H1 (cell line): Measurements from ENCODE around the gene HJURP. TPM values are rescaled to one million over a fixed set of nuclear protein-coding genes. Genes with fewer than 3 reads are reported as not detected.

Source experiments
- CTCF ChIA-PET: fragments of 300-600 bp; sonication (Branson Sonifier 250); formaldehyde crosslinking; loops from one replicate; lab custom pipeline; 2021; ENCODE audit not compliant: partially characterized antibody; lab: Charles Lee
- POLR2A ChIA-PET: fragments of 300-600 bp; sonication (Branson Sonifier 250); formaldehyde crosslinking; loops from one replicate; lab custom pipeline; 2021; ENCODE audit warnings: inconsistent platforms; ENCODE audit not compliant: partially characterized antibody; lab: Charles Lee
- DNase-seq, 2 experiments: peaks; one replicate each; pipeline versions ENCODE4 v3.0.0 to v3.0.0-alpha.2; 2010 to 2022; ENCODE audit warnings: low spot score in 2 of 2, low read depth in 1 of 2, mixed read lengths in 1 of 2
- FAIRE-seq: peaks from 2 replicates; lab custom pipeline; 2011; peaks lifted over from hg19 to GRCh38; lab: Jason Lieb, UNC
- H2AFZ ChIP-seq: 2 replicates; pipeline ENCODE4 v1.8.1; 2012; ENCODE audit warnings: low read length, inconsistent platforms
- H2AK5ac ChIP-seq: 2 replicates; pipeline ENCODE4 v1.6.1; 2013; ENCODE audit warnings: low read depth, low read length
- H2BK120ac ChIP-seq: replicated peaks from 2 replicates; pipeline ENCODE3; 2013; ENCODE audit warnings: low read depth, low read length, inconsistent platforms
- H2BK12ac ChIP-seq: 2 replicates; pipeline ENCODE4 v1.6.1; 2013; ENCODE audit warnings: low read depth, low read length
- H2BK15ac ChIP-seq: 2 replicates; pipeline ENCODE4 v1.6.1; 2013; ENCODE audit warnings: low read length
- H2BK20ac ChIP-seq: 2 replicates; pipeline ENCODE4 v1.6.1; 2013; ENCODE audit warnings: low read length
- H2BK5ac ChIP-seq: 2 replicates; pipeline ENCODE4 v1.6.1; 2013; ENCODE audit warnings: low read depth, low read length
- H3K14ac ChIP-seq: 2 replicates; pipeline ENCODE4 v1.6.1; 2013; ENCODE audit warnings: inconsistent platforms; ENCODE audit not compliant: insufficient read length
- H3K18ac ChIP-seq: 2 replicates; pipeline ENCODE4 v1.6.1; 2013; ENCODE audit warnings: low read length; ENCODE audit errors: extremely low read depth
- H3K23ac ChIP-seq: 2 replicates; pipeline ENCODE4 v1.6.1; 2013; ENCODE audit warnings: inconsistent platforms; ENCODE audit not compliant: insufficient read length
- H3K23me2 ChIP-seq: 2 replicates; pipeline ENCODE4 v1.6.1; 2013; ENCODE audit warnings: low read depth, low read length
- H3K27ac ChIP-seq: 2 replicates; pipeline ENCODE4 v1.6.1; 2011; ENCODE audit warnings: low read depth, low read length, inconsistent platforms
- H3K27me3 ChIP-seq, 4 experiments: replicated peaks in 1 of 4; 1 replicate in 1 of 4; 2 replicates in 3 of 4; pipeline versions ENCODE4 v1.6.1 to v1.8.1; 2011 to 2013; ENCODE audit warnings: low read length in 3 of 4, mild to moderate bottlenecking in 3 of 4, inconsistent platforms in 2 of 4, mixed read lengths in 2 of 4, moderate library complexity in 1 of 4; ENCODE audit not compliant: control insufficient read depth in 3 of 4, insufficient read depth in 3 of 4; ENCODE audit errors: extremely low read depth in 1 of 4
- H3K36me3 ChIP-seq, 4 experiments: 2 replicates each; pipeline versions ENCODE4 v1.6.1 to v1.8.1; 2011 to 2013; ENCODE audit warnings: mild to moderate bottlenecking in 4 of 4, low read length in 3 of 4, moderate library complexity in 2 of 4, control low read depth in 1 of 4, inconsistent platforms in 1 of 4; ENCODE audit not compliant: insufficient read depth in 4 of 4, control insufficient read depth in 2 of 4
- H3K4ac ChIP-seq: replicated peaks from 2 replicates; pipeline ENCODE3; 2013; ENCODE audit warnings: low read length, low read depth, mixed read lengths, inconsistent platforms; ENCODE audit not compliant: insufficient read length
- H3K4me1 ChIP-seq, 4 experiments: replicated peaks in 1 of 4; 1 replicate in 1 of 4; 2 replicates in 3 of 4; pipeline versions ENCODE4 v1.6.1 to v1.8.1; 2011 to 2013; ENCODE audit warnings: low read length in 3 of 4, inconsistent platforms in 2 of 4, mixed read lengths in 1 of 4; ENCODE audit not compliant: insufficient read depth in 4 of 4, control insufficient read depth in 3 of 4
- H3K4me2 ChIP-seq, 2 experiments: 2 replicates each; pipeline versions ENCODE4 v1.6.1 to v1.8.1; 2011 to 2013; ENCODE audit warnings: low read depth in 2 of 2, low read length in 2 of 2, control low read depth in 1 of 2, inconsistent platforms in 1 of 2, mild to moderate bottlenecking in 1 of 2; ENCODE audit not compliant: insufficient read depth in 1 of 2
- H3K4me3 ChIP-seq, 4 experiments: fragments of 200-600, 300-600 bp in 1 of 4; sonication (generic), shearing (Covaris generic), sonication (Bioruptor Twin) in 1 of 4; 2 replicates each; pipeline versions ENCODE4 v1.5.1 to v1.8.1; 2011 to 2016; ENCODE audit warnings: low read length in 4 of 4, low read depth in 3 of 4, control low read depth in 2 of 4, inconsistent platforms in 2 of 4, mild to moderate bottlenecking in 2 of 4, mixed read lengths in 1 of 4, moderate library complexity in 1 of 4; ENCODE audit not compliant: insufficient read depth in 2 of 4; ENCODE audit errors: extremely low read depth in 1 of 4
- H3K56ac ChIP-seq: replicated peaks from 2 replicates; pipeline ENCODE3; 2013; ENCODE audit warnings: low read depth, mild to moderate bottlenecking, mixed read lengths, low read length, inconsistent platforms; ENCODE audit not compliant: insufficient read length
- H3K79me1 ChIP-seq: 2 replicates; pipeline ENCODE4 v1.6.1; 2013; ENCODE audit warnings: low read depth, low read length, control low read depth
- H3K79me2 ChIP-seq, 2 experiments: 2 replicates each; pipeline versions ENCODE4 v1.6.1 to v1.8.1; 2012 to 2013; ENCODE audit warnings: low read length in 2 of 2, mild to moderate bottlenecking in 2 of 2, inconsistent platforms in 1 of 2; ENCODE audit not compliant: insufficient read depth in 2 of 2, control insufficient read depth in 1 of 2
- H3K9ac ChIP-seq, 4 experiments: replicated peaks in 1 of 4; 1 replicate in 1 of 4; 2 replicates in 3 of 4; pipeline versions ENCODE4 v1.6.1 to v1.8.1; 2011 to 2013; ENCODE audit warnings: low read depth in 3 of 4, low read length in 3 of 4, control low read depth in 2 of 4, mild to moderate bottlenecking in 2 of 4, moderate library complexity in 2 of 4, inconsistent platforms in 1 of 4; ENCODE audit errors: extremely low read depth in 1 of 4
- H3K9me3 ChIP-seq, 2 experiments: 2 replicates each; pipeline versions ENCODE4 v1.6.1 to v1.8.1; 2012 to 2013; ENCODE audit warnings: mild to moderate bottlenecking in 2 of 2, moderate library complexity in 2 of 2, control low read depth in 1 of 2, inconsistent platforms in 1 of 2, low read depth in 1 of 2, low read length in 1 of 2, mixed read lengths in 1 of 2; ENCODE audit not compliant: insufficient read depth in 2 of 2
- H4K20me1 ChIP-seq, 2 experiments: replicated peaks in 1 of 2; 2 replicates each; pipeline versions ENCODE3 to v1.8.1; 2011 to 2013; ENCODE audit warnings: inconsistent platforms in 2 of 2, low read length in 2 of 2, mild to moderate bottlenecking in 1 of 2; ENCODE audit not compliant: insufficient read depth in 2 of 2, control insufficient read depth in 1 of 2
- H4K5ac ChIP-seq: 2 replicates; pipeline ENCODE4 v1.6.1; 2013; ENCODE audit warnings: low read length, low read depth, mixed read lengths, inconsistent platforms; ENCODE audit not compliant: insufficient read length
- H4K8ac ChIP-seq: 2 replicates; pipeline ENCODE4 v1.8.0; 2013; ENCODE audit warnings: mild to moderate bottlenecking, moderate library complexity, low read length, inconsistent platforms; ENCODE audit not compliant: insufficient read depth; ENCODE audit errors: extremely low read depth
- H4K91ac ChIP-seq: replicated peaks from 2 replicates; pipeline ENCODE3; 2013; ENCODE audit warnings: low read length, mixed read lengths, inconsistent platforms; ENCODE audit not compliant: insufficient read length
- BRCA1 ChIP-seq: IDR thresholded peaks from 2 replicates; pipeline ENCODE4 v1.6.1; 2012; ENCODE audit warnings: low read depth, low read length, improper control_type of control experiment
- CHD2 ChIP-seq: IDR thresholded peaks from 2 replicates; pipeline ENCODE4 v1.6.1; 2012; ENCODE audit warnings: low read length, improper control_type of control experiment
- KDM4A ChIP-seq: IDR thresholded peaks from one replicate; pipeline ENCODE4 v1.7.1; 2012; ENCODE audit warnings: low read depth, mild to moderate bottlenecking, moderate library complexity, low read length, inconsistent platforms; ENCODE audit not compliant: severe bottlenecking
- POLR2A ChIP-seq, 2 experiments: IDR thresholded peaks; 1 replicate in 1 of 2; 2 replicates in 1 of 2; pipeline ENCODE4 v1.6.1; 2011; ENCODE audit warnings: low read depth in 2 of 2, low read length in 2 of 2, mild to moderate bottlenecking in 2 of 2; ENCODE audit errors: control extremely low read depth in 1 of 2
- TEAD4 ChIP-seq: IDR thresholded peaks from 2 replicates; pipeline ENCODE4 v1.6.1; 2012; ENCODE audit warnings: low read depth, low read length, inconsistent platforms, mixed read lengths
- WGBS, 2 experiments: shearing (Covaris generic) in 1 of 2; methylation state at CpG; one replicate each; pipeline versions ENCODE4 v1.1.6 to v1.1.7; 2013 to 2015; ENCODE audit warnings: low lambda C conversion rate in 2 of 2, mixed read lengths in 2 of 2, inconsistent platforms in 1 of 2, low coverage in 1 of 2, missing lambda C conversion rate in 1 of 2; ENCODE audit not compliant: insufficient replicate concordance in 2 of 2, insufficient coverage in 1 of 2, insufficient read length in 1 of 2; ENCODE audit errors: extremely low coverage in 1 of 2, missing lambda C conversion rate in 1 of 2; 5-methylcytosine and 5-hydroxymethylcytosine counted together
- polyA plus RNA-seq, 7 experiments: library from polyadenylated mRNA; depleted of rRNA in 3 of 7; stranded (reverse) in 5 of 7; unstranded in 2 of 7; fragments of >200 nt in 5 of 7; fragments of 200-250 nt in 2 of 7; gene quantifications; 1 replicate in 5 of 7; 2 replicates in 1 of 7; 4 replicates in 1 of 7; pipeline versions ENCODE4 v1.2.1 to v1.2.3, GENCODE V29; 2011 to 2013; ENCODE audit warnings: missing spikeins in 2 of 7, mixed read lengths in 2 of 7
- total RNA-seq: library from RNA; stranded (reverse); fragmentation: NEBNext Ultra II Directional; extraction: Animal tissue kit (Norgen Biotek cat#: 25700); gene quantifications from 2 replicates; pipeline ENCODE4 v1.2.1, GENCODE V29; 2021

The HJURP gene
- total and polyA plus RNA-seq, 2 of the 8 experiments (the other 6 are each of a cell fraction or from before 2014, with no cell fraction given), result 49.3 to 60.5 TPM

- Histone ChIP-seq H2BK12ac (no peak overlapping the region), H4K8ac (no peak overlapping the region), H3K23ac (no peak overlapping the region), H3K27ac (no peak overlapping the region), H2AFZ (no peak overlapping the region), H3K9ac (no peak overlapping the region), H4K5ac (no peak overlapping the region), H2BK120ac (no peak overlapping the region), H3K36me3 (peaks cover 43 to 70% (median 51%) of the 10 kb centered on the region in 4 experiments), H3K56ac (no peak overlapping the region), H3K18ac (no peak overlapping the region), H3K4ac (no peak overlapping the region), H2BK15ac (no peak overlapping the region), H3K9me3 (no peaks in the 10 kb centered on the region), H3K23me2 (peaks cover 7% of the 10 kb centered on the region), H2AK5ac (no peak overlapping the region), H3K4me3 (no peak overlapping the region), H3K27me3 (no peaks in the 10 kb centered on the region), H3K4me2 (no peak overlapping the region), H2BK5ac (no peak overlapping the region), H4K91ac (no peak overlapping the region), H3K14ac (no peak overlapping the region), H4K20me1 (peaks cover 9 to 12% of the 10 kb centered on the region in 2 experiments), H3K79me1 (peaks cover 3% of the 10 kb centered on the region; the same call in 1 of the 2 replicates), H3K79me2 (peaks cover 21 to 53% of the 10 kb centered on the region in 2 experiments), H2BK20ac (no peak overlapping the region), H3K4me1 (peaks cover 0 to 5% (median 2%) of the 10 kb centered on the region in 4 experiments; a peak in 4 of 7 replicates)
- 98% methylated on average over 6 of the region's 6 CpGs; no CpG with 5 or more reads in 1 of the 2 experiments for WGBS, 2 experiments
- TF ChIP-seq KDM4A (no peak), CHD2 (no peak), TEAD4 (no peak), BRCA1 (no peak), POLR2A (IDR thresholded peaks at IDR 0.05; ENCODE audit: control extremely low read depth in 1 of 2, low read depth in 2 of 2, low read length in 2 of 2) (no peak)
- ChIA-PET CTCF (no interaction called here), POLR2A (interaction anchor here (0.7 to 1.2 kb wide), 2 partner anchors 11 to 16 kb away, joined by 3 read pairs; no protein-coding TSS in a partner anchor)
- FAIRE-seq, result no peak
- DNase-seq, result no peak
Measured at GRCh38 chr2:233851169-233851568, 3.2 kb downstream of the HJURP start.
